HAP-1 (cell line): ENCODE measurements around the gene STAMBPL1.

Experiments
- DNase-seq, 2 experiments: peaks; one replicate each; pipeline ENCODE4 v3.0.0-alpha.2; 2016 to 2020; ENCODE audit warnings: low spot score in 2 of 2
- H3K27me3 ChIP-seq: fragments of 250-450 bp; sonication (Bioruptor Pico); 2 replicates; pipeline ENCODE4 v1.5.1; 2020; ENCODE audit warnings: low read depth, mild to moderate bottlenecking, moderate library complexity
- H3K36me3 ChIP-seq: fragments of 250-450 bp; sonication (Bioruptor Pico); replicated peaks from 2 replicates; pipeline ENCODE4 v1.5.1; 2020; ENCODE audit warnings: mild to moderate bottlenecking
- H3K4me1 ChIP-seq: fragments of 250-450 bp; sonication (Bioruptor Pico); 2 replicates; pipeline ENCODE4 v1.5.1; 2020; ENCODE audit warnings: mild to moderate bottlenecking
- H3K4me3 ChIP-seq: fragments of 250-450 bp; sonication (Bioruptor Pico); 2 replicates; pipeline ENCODE4 v1.5.1; 2020; ENCODE audit warnings: mild to moderate bottlenecking, moderate library complexity
- H3K9me3 ChIP-seq: fragments of 250-450 bp; sonication (Bioruptor Pico); 2 replicates; pipeline ENCODE4 v1.5.1; 2020; ENCODE audit warnings: mild to moderate bottlenecking, moderate library complexity
- in situ Hi-C: fragments of 300-500 bp; cut with MboI; formaldehyde crosslinking; loops from 3 replicates; pipeline ENCODE4 v1.14.3; 2020; ENCODE audit warnings: low sequenced_read_pairs, inconsistent platforms, mixed read lengths

STAMBPL1 gene

DNA sequence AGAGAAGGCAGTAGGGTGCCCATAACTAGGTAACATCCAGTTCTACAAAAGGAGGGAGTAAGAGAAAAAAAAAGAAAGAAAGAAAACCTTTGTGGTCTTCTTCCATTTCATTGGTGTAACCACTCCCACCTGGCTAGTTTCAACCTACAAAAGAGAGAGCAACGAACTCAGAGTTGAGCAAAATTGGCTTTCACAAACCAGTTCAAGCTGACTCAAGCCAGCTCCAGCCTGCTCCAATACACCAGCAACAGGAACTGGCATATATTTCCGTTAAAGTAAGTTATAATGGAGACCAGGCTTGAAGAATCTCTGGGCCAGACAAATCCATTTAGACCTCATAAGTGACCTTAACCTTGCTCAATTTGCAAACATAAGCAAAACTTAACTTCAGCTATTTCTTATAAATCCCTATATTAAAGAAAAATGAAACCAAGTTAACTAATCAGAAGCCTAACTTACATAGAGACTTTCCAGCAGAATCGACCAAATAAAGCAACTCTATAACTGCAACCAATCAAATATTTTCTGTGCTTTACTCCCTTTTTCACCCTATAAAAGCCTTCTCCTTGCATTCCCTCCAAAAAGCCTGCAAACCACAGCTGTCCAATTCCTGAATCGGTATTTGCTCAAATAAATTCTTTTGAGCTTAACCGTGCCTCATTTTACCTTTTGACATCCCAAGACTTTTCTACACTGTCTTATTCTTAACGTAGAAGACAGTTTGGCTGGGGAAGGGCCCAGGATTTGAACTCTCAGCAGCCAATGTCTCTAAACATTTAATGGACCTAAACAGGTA, 38.5 kb upstream of the STAMBPL1 start:
- in situ Hi-C loops, result no loop called here
- Histone ChIP-seq H3K4me3 (no peak overlapping the region), H3K36me3 (no peaks in the 10 kb centered on the region), H3K9me3 (no peaks in the 10 kb centered on the region), H3K4me1 (no peaks in the 10 kb centered on the region), H3K27me3 (no peaks in the 10 kb centered on the region)
- no peak for DNase-seq

DNA sequence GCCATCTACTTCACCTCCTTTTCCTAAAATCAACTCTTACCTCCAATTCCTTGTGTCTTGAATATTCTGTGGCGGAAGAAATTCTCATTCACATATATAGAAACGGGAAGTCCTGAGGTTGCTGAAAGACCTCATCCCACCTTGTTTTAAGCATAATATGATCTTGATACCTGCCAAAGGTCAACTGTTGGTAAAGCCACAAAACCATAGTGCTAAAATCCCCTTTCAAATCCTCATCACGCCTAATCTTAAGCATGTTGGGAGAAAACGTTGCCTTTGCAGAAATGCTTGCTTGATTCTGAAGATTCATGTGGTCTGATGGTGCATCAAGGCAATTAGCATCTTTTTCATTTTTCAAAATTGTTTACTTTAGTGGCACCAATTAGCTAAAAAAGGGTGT, 36.9 kb upstream of the STAMBPL1 start:
- no peaks in the 10 kb centered on the region for H3K9me3 ChIP-seq
- H3K36me3 ChIP-seq, result no peaks in the 10 kb centered on the region
- no peaks in the 10 kb centered on the region for H3K27me3 ChIP-seq
- no peak overlapping the region for H3K4me3 ChIP-seq
- no peak for DNase-seq
- in situ Hi-C loops, result no loop called here
- H3K4me1 ChIP-seq, result no peaks in the 10 kb centered on the region

DNA sequence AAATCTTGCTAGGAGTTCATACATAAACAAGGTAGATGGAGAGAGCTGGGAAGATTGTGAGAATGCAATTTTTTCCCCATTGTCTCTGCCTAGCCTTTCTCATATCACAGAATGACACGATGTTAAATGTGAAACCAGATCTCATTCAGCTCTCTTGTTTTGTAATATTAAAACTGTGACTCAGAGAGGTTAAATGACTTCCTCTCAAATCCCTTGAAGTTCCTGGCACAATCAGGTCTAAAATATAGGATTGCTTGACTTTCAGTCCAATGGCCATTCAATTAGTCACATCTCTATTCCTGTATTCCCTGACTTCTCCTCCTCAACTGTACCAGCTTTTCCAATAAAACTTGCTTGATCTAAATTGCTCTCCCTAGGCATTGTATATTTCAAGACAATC, 31.5 kb upstream of the STAMBPL1 start:
- in situ Hi-C loops, result no loop called here
- Histone ChIP-seq H3K4me3 (no peak overlapping the region), H3K9me3 (no peaks in the 10 kb centered on the region), H3K27me3 (no peaks in the 10 kb centered on the region), H3K36me3 (no peaks in the 10 kb centered on the region), H3K4me1 (no peaks in the 10 kb centered on the region)
- no peak for DNase-seq

DNA sequence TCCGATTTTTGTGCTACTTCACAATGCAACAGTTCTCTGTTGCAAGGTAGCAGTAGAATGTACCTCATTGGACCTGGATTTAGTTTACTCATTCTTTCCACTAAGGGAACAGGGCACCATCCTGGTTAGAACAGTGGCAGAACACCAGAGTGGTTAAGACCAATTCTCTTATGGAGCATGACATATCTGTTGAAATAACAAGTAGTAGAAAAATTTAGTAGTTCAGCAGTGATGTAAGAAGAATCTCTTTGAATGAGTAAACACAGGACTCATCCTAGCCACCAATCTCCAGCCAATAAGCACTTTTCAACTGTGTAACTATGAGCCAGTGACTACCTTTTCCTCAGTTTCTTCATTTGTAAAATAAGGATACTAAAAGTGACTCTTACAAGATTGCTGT, 30.8 kb upstream of the STAMBPL1 start:
- H3K27me3 ChIP-seq, result no peaks in the 10 kb centered on the region
- H3K36me3 ChIP-seq, result no peaks in the 10 kb centered on the region
- no peak overlapping the region for H3K4me3 ChIP-seq
- DNase-seq, result no peak
- in situ Hi-C loops, result no loop called here
- H3K4me1 ChIP-seq, result no peaks in the 10 kb centered on the region
- no peaks in the 10 kb centered on the region for H3K9me3 ChIP-seq

DNA sequence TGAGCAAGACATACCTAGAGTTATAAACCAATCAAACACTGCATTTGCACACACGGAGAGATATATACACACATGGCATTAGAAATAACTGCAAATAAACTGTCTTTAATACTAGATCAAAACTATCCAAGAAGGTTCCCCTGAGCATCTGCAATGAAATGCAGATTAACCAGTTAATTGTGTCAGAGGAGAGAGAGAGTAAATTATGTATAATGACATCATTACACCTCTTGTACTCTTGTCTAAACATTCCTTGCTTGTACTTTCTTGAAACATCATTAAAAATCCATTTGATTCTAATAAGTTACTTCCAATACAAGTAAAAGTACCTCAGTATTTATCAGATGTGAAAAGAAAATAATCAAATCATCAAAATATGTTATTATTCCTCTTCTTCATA, 29.3 kb upstream of the STAMBPL1 start:
- Histone ChIP-seq H3K9me3 (no peaks in the 10 kb centered on the region), H3K27me3 (no peaks in the 10 kb centered on the region), H3K36me3 (no peaks in the 10 kb centered on the region), H3K4me3 (no peak overlapping the region), H3K4me1 (no peaks in the 10 kb centered on the region)
- in situ Hi-C loops, result no loop called here
- no peak for DNase-seq

DNA sequence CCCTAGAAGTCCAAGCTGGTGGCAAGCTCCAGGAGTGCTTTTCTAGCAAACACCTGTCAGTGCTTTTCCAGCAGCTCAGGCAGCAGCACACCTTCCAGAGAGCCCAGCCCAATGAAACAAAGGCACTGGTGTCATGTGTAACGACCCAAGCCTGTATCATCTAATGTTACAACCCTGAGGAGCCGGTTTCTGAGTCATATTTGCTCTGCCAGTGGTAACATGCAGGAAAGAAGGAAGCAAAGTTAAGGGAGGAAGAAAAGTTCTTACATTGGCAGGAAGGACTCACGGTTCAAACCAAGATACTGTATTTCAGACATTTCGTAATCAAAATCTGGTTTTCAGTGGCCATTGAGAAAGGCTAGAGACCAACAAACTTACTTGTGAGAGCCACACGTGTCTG, 28.3 kb upstream of the STAMBPL1 start, which contains the start of gene ANKRD22:
Gene ANKRD22, minus strand, starts transcription at position 139 of the 400 bp plus-strand sequence. CDS start 237 bp downstream, outside the sequence.
- H3K9me3 ChIP-seq, result no peaks in the 10 kb centered on the region

DNA sequence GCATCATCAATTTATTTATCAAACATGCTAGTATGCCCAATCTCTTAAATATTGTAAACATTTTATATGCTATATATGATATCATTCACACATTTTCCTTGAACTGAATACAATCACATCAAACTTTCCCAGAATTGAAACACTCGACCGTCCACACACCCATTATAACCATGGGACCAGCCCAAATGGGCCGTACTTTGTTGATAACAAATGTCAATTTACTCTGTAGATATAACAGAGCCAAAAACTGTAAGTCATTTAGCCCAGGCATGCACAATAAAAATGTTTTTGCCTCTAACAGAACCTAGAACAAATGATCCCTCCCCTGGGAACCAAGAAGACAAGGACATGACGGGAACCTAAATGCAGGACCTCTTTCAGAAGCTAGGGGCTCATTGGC, 27.7 kb upstream of the STAMBPL1 start:
- H3K4me3 ChIP-seq, result no peak overlapping the region
- no peaks in the 10 kb centered on the region for H3K27me3 ChIP-seq
- no peaks in the 10 kb centered on the region for H3K9me3 ChIP-seq
- DNase-seq, result no peak
- no peaks in the 10 kb centered on the region for H3K36me3 ChIP-seq
- in situ Hi-C loops, result no loop called here
- H3K4me1 ChIP-seq, result no peaks in the 10 kb centered on the region

More for the DNA sequence above, 28.3 kb upstream of the STAMBPL1 start, which contains the start of gene ANKRD22:
- Histone ChIP-seq H3K27me3 (no peaks in the 10 kb centered on the region), H3K4me3 (no peak within 1 kb of the TSS), H3K4me1 (no peaks in the 10 kb centered on the region), H3K36me3 (no peaks in the 10 kb centered on the region)
- DNase-seq, result no peak
- in situ Hi-C loops, result no loop called here

DNA sequence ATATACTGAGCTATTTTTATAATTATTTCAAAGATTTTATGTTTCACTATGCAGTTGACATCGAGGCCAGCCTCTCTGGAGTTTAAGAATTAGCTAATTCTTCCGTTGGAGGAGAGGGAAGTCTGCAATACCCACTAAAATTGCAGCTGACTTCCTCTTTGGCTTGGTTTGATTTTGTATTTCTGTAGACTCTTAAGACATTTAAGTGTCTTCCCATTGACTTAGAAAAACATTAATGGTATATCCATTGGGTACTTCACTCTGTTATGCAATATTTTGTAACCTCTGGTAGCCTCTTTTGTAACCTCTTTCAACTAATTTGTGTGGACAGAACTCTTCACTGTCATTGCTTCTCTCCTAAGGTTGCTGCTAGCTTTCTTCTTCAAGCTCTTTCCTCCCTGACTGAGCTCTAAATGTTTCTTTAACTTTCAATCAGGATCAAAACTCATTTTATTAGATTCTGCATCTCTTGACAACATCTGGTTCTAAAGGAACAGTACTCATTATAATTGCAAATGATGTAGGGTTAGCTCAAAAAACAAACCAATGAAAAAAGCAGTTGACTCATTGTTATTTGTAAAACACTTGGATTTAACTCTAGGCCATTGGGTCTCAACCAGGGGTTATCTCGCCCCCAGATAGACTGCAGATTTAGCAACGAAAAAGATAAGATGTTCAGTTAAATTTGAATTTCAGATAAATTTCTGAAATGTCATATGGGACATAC, 26.7 kb upstream of the STAMBPL1 start:
- in situ Hi-C loops, result no loop called here
- Histone ChIP-seq H3K4me1 (no peaks in the 10 kb centered on the region), H3K36me3 (no peaks in the 10 kb centered on the region), H3K9me3 (no peaks in the 10 kb centered on the region), H3K4me3 (no peak overlapping the region), H3K27me3 (no peaks in the 10 kb centered on the region)
- no peak for DNase-seq

DNA sequence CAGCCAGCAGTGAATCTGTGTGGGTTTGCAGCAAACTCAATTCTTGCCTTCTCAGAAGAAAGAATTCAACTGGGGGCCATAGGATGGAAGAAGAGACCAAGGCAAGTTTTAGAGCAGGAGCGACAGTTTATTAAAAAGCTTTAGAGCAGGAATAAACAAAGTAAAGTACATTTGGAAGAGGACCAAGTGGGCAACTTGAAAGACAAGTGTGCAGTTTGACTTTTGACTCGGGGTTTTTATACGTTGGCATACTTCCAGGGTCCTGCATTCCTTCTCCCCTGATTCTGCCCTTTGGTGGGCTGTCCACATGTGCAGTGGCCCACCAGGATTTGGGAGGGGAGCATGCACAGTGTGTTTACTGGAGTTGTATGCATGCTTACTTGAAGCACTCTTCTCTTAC, 25.4 kb upstream of the STAMBPL1 start:
- in situ Hi-C loops, result no loop called here
- peaks cover 5% of the 10 kb centered on the region; the same call in 1 of the 2 replicates for H3K4me1 ChIP-seq
- DNase-seq, result no peak
- H3K27me3 ChIP-seq, result no peaks in the 10 kb centered on the region
- H3K36me3 ChIP-seq, result no peaks in the 10 kb centered on the region
- H3K4me3 ChIP-seq, result no peak overlapping the region
- H3K9me3 ChIP-seq, result no peaks in the 10 kb centered on the region

DNA sequence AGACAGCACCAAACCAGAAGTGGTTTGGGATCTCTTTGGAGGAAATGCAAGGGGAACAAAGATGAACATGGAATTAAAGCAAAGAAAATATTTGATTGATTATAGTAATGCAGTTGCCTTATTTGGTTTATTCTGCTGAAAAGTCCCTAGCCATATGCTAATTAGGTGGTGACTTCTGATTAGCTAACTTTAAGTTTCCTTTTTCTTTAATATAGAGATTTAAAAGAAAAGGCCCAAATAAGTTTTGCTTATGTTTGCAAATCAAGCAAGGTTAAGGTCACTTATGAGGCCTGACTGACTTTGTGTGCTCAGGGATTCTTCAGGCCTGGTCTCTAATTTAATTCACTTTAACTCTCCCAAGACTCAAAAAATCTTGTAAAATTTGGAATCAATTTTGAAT, 22.2 kb upstream of the STAMBPL1 start:
- no peaks in the 10 kb centered on the region for H3K36me3 ChIP-seq
- H3K4me3 ChIP-seq, result no peak overlapping the region
- in situ Hi-C loops, result no loop called here
- H3K9me3 ChIP-seq, result no peaks in the 10 kb centered on the region
- peaks cover 15% of the 10 kb centered on the region for H3K4me1 ChIP-seq
- DNase-seq, result no peak
- no peaks in the 10 kb centered on the region; the same call in 1 of the 2 replicates for H3K27me3 ChIP-seq

DNA sequence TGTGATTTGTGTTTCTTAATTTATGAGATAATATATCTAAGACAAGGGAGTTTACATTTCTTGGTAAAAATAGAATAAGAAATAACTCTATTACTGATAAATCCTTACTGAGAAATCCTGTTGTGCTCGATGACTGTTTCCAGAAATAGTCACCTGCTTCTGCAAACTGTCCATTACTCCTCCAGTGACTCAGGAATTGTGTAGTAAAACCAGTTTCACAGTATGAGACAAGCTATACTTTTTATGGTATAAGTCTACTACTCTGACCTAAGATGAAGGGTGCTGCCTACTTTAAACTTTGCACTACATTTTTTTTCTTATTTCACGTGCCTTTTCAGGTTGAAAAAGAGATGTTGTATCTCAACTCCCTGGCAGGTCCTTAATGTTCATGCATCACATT, 21.6 kb upstream of the STAMBPL1 start:
- Histone ChIP-seq H3K36me3 (no peaks in the 10 kb centered on the region), H3K9me3 (no peaks in the 10 kb centered on the region), H3K4me3 (no peak overlapping the region), H3K4me1 (peaks cover 15% of the 10 kb centered on the region), H3K27me3 (no peaks in the 10 kb centered on the region; the same call in 1 of the 2 replicates)
- in situ Hi-C loops, result no loop called here
- no peak for DNase-seq

DNA sequence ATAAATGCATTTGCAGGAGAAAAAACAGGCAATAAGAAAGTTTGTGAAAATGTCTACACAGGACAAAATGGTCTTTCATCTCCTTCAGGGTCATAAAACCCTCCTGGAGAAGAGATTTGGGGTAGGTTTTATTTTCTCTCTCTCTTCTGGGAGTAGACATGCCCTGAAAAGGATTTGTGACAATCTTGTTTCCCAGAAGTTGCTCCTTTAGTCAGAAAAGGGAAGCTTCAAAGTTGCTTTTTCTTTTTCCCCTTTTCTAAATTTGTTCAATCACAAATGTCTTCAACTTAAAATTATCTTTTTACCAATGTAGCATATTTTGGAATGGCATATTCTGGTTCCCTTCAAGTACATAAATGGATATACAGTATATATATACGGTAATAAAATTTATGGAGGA, 19.0 kb upstream of the STAMBPL1 start:
- Histone ChIP-seq H3K4me3 (no peak overlapping the region), H3K4me1 (peaks cover 15% of the 10 kb centered on the region), H3K9me3 (no peaks in the 10 kb centered on the region), H3K27me3 (no peaks in the 10 kb centered on the region; the same call in 1 of the 2 replicates), H3K36me3 (no peaks in the 10 kb centered on the region)
- DNase-seq, result no peak
- in situ Hi-C loops, result no loop called here

DNA sequence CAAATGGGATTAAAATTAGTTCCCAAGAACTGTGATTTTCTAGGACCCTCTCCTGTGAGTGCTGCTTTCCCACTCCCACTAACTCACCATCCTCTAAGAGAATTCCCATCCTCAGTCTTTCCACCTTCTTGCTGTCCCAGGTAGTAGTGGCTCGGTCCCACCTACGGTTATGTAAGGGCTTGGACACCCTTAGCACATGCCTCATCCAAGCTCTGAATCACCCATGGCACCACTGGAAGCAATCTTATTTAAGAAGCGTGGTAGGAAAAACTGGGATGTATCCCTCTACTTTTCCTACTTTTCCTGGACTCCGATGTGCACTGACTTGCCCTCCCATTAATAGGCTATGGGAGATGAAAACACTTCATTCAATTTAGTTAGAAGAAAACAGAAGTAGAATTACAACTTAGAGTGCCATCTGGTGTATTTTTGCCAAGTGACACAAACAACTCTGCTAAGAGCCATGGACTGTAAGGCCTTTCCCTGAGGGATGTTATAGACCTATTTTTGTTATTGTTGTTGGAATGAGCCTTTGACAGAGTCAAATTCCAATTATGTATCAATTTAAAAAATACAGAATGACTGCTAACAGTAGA, 14.7 kb upstream of the STAMBPL1 start:
- no peak overlapping the region for H3K4me3 ChIP-seq
- no peaks in the 10 kb centered on the region for H3K36me3 ChIP-seq
- H3K27me3 ChIP-seq, result no peaks in the 10 kb centered on the region; the same call in 1 of the 2 replicates
- no peak for DNase-seq
- peaks cover 12% of the 10 kb centered on the region for H3K4me1 ChIP-seq
- in situ Hi-C loops, result no loop called here
- H3K9me3 ChIP-seq, result no peaks in the 10 kb centered on the region

DNA sequence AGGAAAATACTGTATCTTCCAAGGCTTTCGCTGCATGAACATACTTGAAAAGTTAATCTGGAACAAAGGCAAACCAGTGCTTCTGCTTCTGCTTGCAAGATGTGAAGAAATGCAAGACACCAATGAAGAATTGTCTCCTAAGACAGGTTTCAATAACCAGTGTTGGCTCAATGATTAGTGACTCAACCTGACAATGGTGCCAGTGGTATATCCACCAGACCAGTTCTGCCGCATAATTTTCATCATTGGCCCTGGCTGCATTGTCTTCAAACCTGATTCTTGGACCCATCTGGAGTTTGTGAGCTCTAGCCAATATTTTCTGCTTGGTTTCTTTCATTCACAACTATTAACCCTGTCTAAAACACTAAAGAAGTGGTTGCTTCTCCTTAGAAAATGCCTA, 13.6 kb upstream of the STAMBPL1 start:
- no peak for DNase-seq
- no peaks in the 10 kb centered on the region for H3K9me3 ChIP-seq
- no peaks in the 10 kb centered on the region for H3K36me3 ChIP-seq
- in situ Hi-C loops, result no loop called here
- no peak overlapping the region for H3K4me3 ChIP-seq
- peaks cover 4% of the 10 kb centered on the region; the same call in 1 of the 2 replicates for H3K4me1 ChIP-seq
- no peaks in the 10 kb centered on the region; the same call in 1 of the 2 replicates for H3K27me3 ChIP-seq
